ENCODE measurements around the gene FGF21. TPM values are rescaled to one million over a fixed set of nuclear protein-coding genes. Genes with fewer than 3 reads are reported as not detected.

FGF21 gene
- total RNA-seq, 1 donor from 2014 or later: not detected

- no peak for DNase-seq (ENCODE audit: extremely low spot score, unreplicated experiment)
- H3K27ac Mint-ChIP-seq: no peak overlapping the region
These were observed 17.8 kb upstream of the FGF21 start for GRCh38 chr19:48737360-48737998.

GRCh38 chr19:48738557-48739403 lies 16.5 kb upstream of the FGF21 start:
- peak; percentile 98 for DNase-seq (ENCODE audit: extremely low spot score, unreplicated experiment)
- H3K9me3 Mint-ChIP-seq: peaks cover 5% of the 10 kb centered on the region
- peaks cover 15% of the 10 kb centered on the region for H3K4me1 Mint-ChIP-seq (ENCODE audit: unreplicated experiment)
- peaks cover 5% of the 10 kb centered on the region for H3K36me3 Mint-ChIP-seq
- peak overlapping the region; percentile 88 for H3K4me3 Mint-ChIP-seq
- H3K27me3 Mint-ChIP-seq: peaks cover 7% of the 10 kb centered on the region
- TF ChIP-seq CTCF (conservative IDR thresholded peaks at IDR 0.05): peak; percentile 60
- peak overlapping the region; percentile 87 for H3K27ac Mint-ChIP-seq

More at GRCh38 chr19:48737360-48737998, 17.8 kb upstream of the FGF21 start:
- TF ChIP-seq CTCF (conservative IDR thresholded peaks at IDR 0.05): no peak
- Mint-ChIP-seq H3K9me3 (peaks cover 5% of the 10 kb centered on the region), H3K36me3 (peaks cover 5% of the 10 kb centered on the region), H3K4me1 (ENCODE audit: unreplicated experiment) (peaks cover 15% of the 10 kb centered on the region), H3K4me3 (peak overlapping the region; percentile 43), H3K27me3 (peaks cover 7% of the 10 kb centered on the region)

- peak overlapping the region; percentile 34 for H3K4me3 Mint-ChIP-seq
- H3K36me3 Mint-ChIP-seq: peaks cover 5% of the 10 kb centered on the region
- peaks cover 15% of the 10 kb centered on the region for H3K4me1 Mint-ChIP-seq (ENCODE audit: unreplicated experiment)
These were observed 15.7 kb upstream of the FGF21 start for GRCh38 chr19:48739404-48740163.

GRCh38 chr19:48740164-48740972 lies 15.0 kb upstream of the FGF21 start, which contains the start of gene RASIP1:
RASIP1 (minus strand) TSS chr19:48740610; CDS start chr19:48740282, 328 bp downstream.
- TF ChIP-seq CTCF (conservative IDR thresholded peaks at IDR 0.05): no peak
- no peak within 1 kb of the TSS for H3K27ac Mint-ChIP-seq
- peaks cover 3% of the 10 kb centered on the region for H3K27me3 Mint-ChIP-seq
- H3K4me3 Mint-ChIP-seq: peak within 1 kb of the TSS; percentile 39
- no peaks in the 10 kb centered on the region for H3K36me3 Mint-ChIP-seq
- H3K9me3 Mint-ChIP-seq: no peaks in the 10 kb centered on the region
- peaks cover 10% of the 10 kb centered on the region for H3K4me1 Mint-ChIP-seq (ENCODE audit: unreplicated experiment)
- no peak for DNase-seq (ENCODE audit: extremely low spot score, unreplicated experiment)

More at GRCh38 chr19:48739404-48740163, 15.7 kb upstream of the FGF21 start:
- H3K9me3 Mint-ChIP-seq: peaks cover 5% of the 10 kb centered on the region
- peaks cover 7% of the 10 kb centered on the region for H3K27me3 Mint-ChIP-seq
- no peak overlapping the region for H3K27ac Mint-ChIP-seq
- no peak for TF ChIP-seq CTCF (conservative IDR thresholded peaks at IDR 0.05)
- DNase-seq (ENCODE audit: extremely low spot score, unreplicated experiment): no peak
